Measurements from ENCODE around the gene RIPPLY1. TPM values are rescaled to one million over a fixed set of nuclear protein-coding genes. Genes with fewer than 3 reads are reported as not detected.

Gene RIPPLY1
- total and polyA plus RNA-seq, 4 donors, result 1.2 to 3.0 (median 3.0) TPM; not detected in 1

DNA sequence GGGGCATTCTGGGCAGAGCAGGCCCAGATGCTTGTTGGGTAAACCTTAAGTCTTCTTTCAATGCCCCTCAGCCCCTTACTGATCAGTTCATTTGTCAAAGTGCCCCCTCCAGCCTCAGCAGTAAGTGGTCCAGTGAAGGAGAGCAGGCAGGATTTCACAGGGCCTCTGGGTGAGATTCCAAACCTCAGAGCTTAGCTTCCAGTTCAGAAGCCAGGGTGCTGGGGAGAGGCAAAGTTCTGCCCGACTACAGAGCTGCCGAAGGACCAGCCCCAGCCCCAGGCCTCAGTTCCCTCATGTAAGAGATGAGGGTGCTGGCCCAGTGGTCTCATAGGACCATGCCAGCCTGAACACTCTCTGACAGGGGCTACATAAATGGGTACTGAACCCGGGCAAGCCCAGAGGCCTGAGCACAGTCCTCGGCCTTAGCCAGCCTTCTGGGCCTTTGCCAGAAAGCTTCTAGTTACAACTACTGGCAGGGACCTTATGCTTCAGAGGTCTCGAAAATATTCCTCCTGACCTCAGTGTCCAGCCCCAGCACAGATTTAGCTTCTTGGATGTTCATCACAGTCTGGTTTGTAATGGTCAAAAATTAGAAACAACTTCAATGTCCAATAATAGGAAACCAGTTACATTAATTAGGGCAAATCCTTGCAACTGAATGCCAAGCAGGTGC lies 851 bp upstream of the RIPPLY1 start:
- Histone ChIP-seq H3K9ac (ENCODE audit: low read depth in 1 of 2, low read length in 2 of 2) (peak overlapping the region in 1 of 2 donors; percentile 64), H3K4me3 (ENCODE audit: low read depth in 1 of 3, low read length in 3 of 3) (no peak overlapping the region), H3K4me1 (ENCODE audit: control insufficient read depth in 4 of 4, insufficient read depth in 4 of 4, low read length in 3 of 4) (peaks cover 3 to 48% (median 27%) of the 10 kb centered on the region in 4 donors), H3K9me3 (ENCODE audit: control insufficient read depth in 4 of 4, low read length in 3 of 4) (no peaks in the 10 kb centered on the region), H3K27ac (ENCODE audit: low read depth in 1 of 2, low read length in 2 of 2) (peak overlapping the region; percentile 85 to 95), H3K36me3 (ENCODE audit: control insufficient read depth in 4 of 4, insufficient read depth in 3 of 4, low read depth in 1 of 4, low read length in 3 of 4) (no peaks in the 10 kb centered on the region), H3K27me3 (ENCODE audit: control insufficient read depth in 4 of 4, insufficient read depth in 4 of 4, low read length in 3 of 4) (no peaks in the 10 kb centered on the region)
- 35% methylated on average over 5 of the region's 5 CpGs for WGBS
- no peak for DNase-seq (ENCODE audit: low spot score)
- TF ChIP-seq EGR1 (IDR thresholded peaks at IDR 0.05; ENCODE audit: low read depth in 2 of 2), result no peak
- TF ChIP-seq YY1 (IDR thresholded peaks at IDR 0.05), result peak; percentile 16

DNA sequence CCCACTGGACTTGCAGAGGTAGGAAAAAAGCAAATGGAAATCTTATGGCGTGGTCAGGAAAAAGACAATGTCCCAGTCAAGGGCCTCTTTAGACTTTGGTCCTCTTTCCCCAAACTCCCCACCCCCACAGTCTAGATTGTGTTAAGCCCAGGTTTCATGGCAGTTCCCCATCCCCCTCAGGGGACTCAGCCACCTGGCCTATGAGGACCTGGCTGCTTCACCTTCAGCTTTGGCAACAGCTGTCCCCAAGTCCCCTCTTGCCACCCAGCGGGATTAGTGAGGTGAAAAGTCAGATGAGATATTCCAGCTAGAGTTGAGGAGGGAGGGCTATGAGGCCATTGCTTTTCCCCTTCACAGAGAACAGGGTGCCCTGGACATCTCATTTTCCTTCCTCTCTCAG lies 457 bp downstream of the RIPPLY1 start:
- no peak for DNase-seq (ENCODE audit: low spot score)

More for the DNA sequence above, 457 bp downstream of the RIPPLY1 start:
- peaks cover 3 to 49% (median 33%) of the 10 kb centered on the region in 4 donors for H3K4me1 ChIP-seq (ENCODE audit: control insufficient read depth in 4 of 4, insufficient read depth in 4 of 4, low read length in 3 of 4)
- WGBS, result 50% methylated on average over 2 of the region's 2 CpGs
- H3K4me3 ChIP-seq (ENCODE audit: low read depth in 1 of 3, low read length in 3 of 3), result peak overlapping the region in 1 of 3 donors; percentile 15
- peak overlapping the region; percentile 85 to 95 for H3K27ac ChIP-seq (ENCODE audit: low read depth in 1 of 2, low read length in 2 of 2)
- no peaks in the 10 kb centered on the region for H3K9me3 ChIP-seq (ENCODE audit: control insufficient read depth in 4 of 4, low read length in 3 of 4)
- TF ChIP-seq GABPA (IDR thresholded peaks at IDR 0.05 in 1 of 2, conservative IDR thresholded peaks at IDR 0.05 in 1 of 2) (no peak), FOXA2 (IDR thresholded peaks at IDR 0.05) (no peak), SP1 (IDR thresholded peaks at IDR 0.05) (peak; percentile 72), ZBTB33 (IDR thresholded peaks at IDR 0.05) (no peak), YY1 (IDR thresholded peaks at IDR 0.05) (peak; percentile 28), RXRA (IDR thresholded peaks at IDR 0.05) (peak; percentile 54 to 81), HNF4A (conservative IDR thresholded peaks at IDR 0.05) (peak; percentile 67 to 75), HNF4G (IDR thresholded peaks at IDR 0.05) (peak; percentile 67), REST (IDR thresholded peaks at IDR 0.05) (no peak), NR2F2 (IDR thresholded peaks at IDR 0.05) (no peak)
- TF ChIP-seq, protein P1, sequence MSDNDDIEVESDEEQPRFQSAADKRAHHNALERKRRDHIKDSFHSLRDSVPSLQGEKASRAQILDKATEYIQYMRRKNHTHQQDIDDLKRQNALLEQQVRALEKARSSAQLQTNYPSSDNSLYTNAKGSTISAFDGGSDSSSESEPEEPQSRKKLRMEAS (IDR thresholded peaks at IDR 0.05), result peak; percentile 14
- H3K27me3 ChIP-seq (ENCODE audit: control insufficient read depth in 4 of 4, insufficient read depth in 4 of 4, low read length in 3 of 4), result no peaks in the 10 kb centered on the region
- no peak overlapping the region for H3K9ac ChIP-seq (ENCODE audit: low read depth in 1 of 2, low read length in 2 of 2)
- H3K36me3 ChIP-seq (ENCODE audit: control insufficient read depth in 4 of 4, insufficient read depth in 3 of 4, low read depth in 1 of 4, low read length in 3 of 4), result no peaks in the 10 kb centered on the region

All from liver (tissue), 9 donors.